ENCODE measurements around the gene ENG.
"Not testable (repeated sequence)": the region's sequence is repeated elsewhere in the genome, so short reads cannot be mapped to it uniquely, and the experiment has no call there.

ENG gene

GRCh38 chr9:127878001-127878651 lies 23.7 kb upstream of the ENG start:
- DNase-seq, result no peak

- DNase-seq, result no peak
Observed at GRCh38 chr9:127877566-127877998, 23.1 kb upstream of the ENG start, which contains the start of gene AK1. Gene AK1 (minus strand): TSS chr9:127877675. CDS start chr9:127874617, 3,058 bp downstream.

- no peak for DNase-seq
Observed at GRCh38 chr9:127876764-127877562, 22.5 kb upstream of the ENG start.

GRCh38 chr9:127876026-127876763 lies 21.7 kb upstream of the ENG start:
- no peak for DNase-seq

- DNase-seq, result no peak
Observed at GRCh38 chr9:127875306-127875966, 21.0 kb upstream of the ENG start.

GRCh38 chr9:127874301-127875221 lies 20.1 kb upstream of the ENG start:
- DNase-seq, result no peak

- no peak for DNase-seq
Observed at GRCh38 chr9:127873886-127874285, 19.4 kb upstream of the ENG start.

GRCh38 chr9:127873223-127873691 lies 18.8 kb upstream of the ENG start:
- no peak for DNase-seq

GRCh38 chr9:127872369-127873222 lies 18.1 kb upstream of the ENG start:
- DNase-seq, result no peak

- peak in 1 of 2 donors; percentile 10 for DNase-seq
Observed at GRCh38 chr9:127871531-127871930, 17.1 kb upstream of the ENG start.

- DNase-seq, result no peak
Observed at GRCh38 chr9:127870887-127871286, 16.4 kb upstream of the ENG start.

GRCh38 chr9:127870153-127870491 lies 15.7 kb upstream of the ENG start:
- DNase-seq, result not testable (repeated sequence)

GRCh38 chr9:127869310-127870152 lies 15.1 kb upstream of the ENG start:
- DNase-seq, result peak; percentile 73 to 98

- no peak for DNase-seq
Observed at GRCh38 chr9:127868278-127868902, 13.9 kb upstream of the ENG start.

- DNase-seq, result no peak
Observed at GRCh38 chr9:127867356-127868277, 13.2 kb upstream of the ENG start.

GRCh38 chr9:127866535-127866934 lies 12.1 kb upstream of the ENG start:
- DNase-seq, result no peak

GRCh38 chr9:127865645-127866464 lies 11.4 kb upstream of the ENG start:
- no peak for DNase-seq
